Stimulated activated naive B cell treated with anti-CD40 and anti-IgM and Interleukin-4, amounts not matched to agents 10 μg/mL and 1 μg/mL and 100 μg/mL, for 72 hours (primary cell): ENCODE results near the gene RPLP2.

Experiments used
- ATAC-seq, 2 donors: fragments of 150-1000 bp; cut with Tn5 transposase; replicated peaks; 2 replicates each; pipeline ENCODE4 v1.10.0; 2021; ENCODE audit warnings: moderate library complexity in 1 of 2
- DNase-seq: peaks from one replicate; pipeline ENCODE4 v3.0.0; 2021
- H3K27ac Mint-ChIP-seq: one replicate; pipeline ENCODE4 v1.8.0; 2022; ENCODE audit warnings: mild to moderate bottlenecking, mixed read lengths
- H3K27me3 Mint-ChIP-seq, 2 donors: one replicate each; pipeline ENCODE4 v1.8.0; 2022; ENCODE audit warnings: mixed read lengths in 2 of 2
- H3K36me3 Mint-ChIP-seq, 2 donors: one replicate each; pipeline ENCODE4 v1.8.0; 2022; ENCODE audit warnings: mixed read lengths in 2 of 2, mild to moderate bottlenecking in 1 of 2
- H3K4me1 Mint-ChIP-seq, 2 donors: one replicate each; pipeline ENCODE4 v1.8.0; 2022; ENCODE audit warnings: mixed read lengths in 2 of 2, mild to moderate bottlenecking in 1 of 2
- H3K4me3 Mint-ChIP-seq, 2 donors: one replicate each; pipeline ENCODE4 v1.8.0; 2022; ENCODE audit warnings: mild to moderate bottlenecking in 2 of 2, mixed read lengths in 2 of 2, moderate library complexity in 1 of 2
- H3K9me3 Mint-ChIP-seq, 2 donors: one replicate each; pipeline ENCODE4 v1.8.0; 2022; ENCODE audit warnings: mixed read lengths in 2 of 2, mild to moderate bottlenecking in 1 of 2

RPLP2 gene

GRCh38 chr11:779955-780532, 29.7 kb upstream of the RPLP2 start:
- no peak for ATAC-seq
- Mint-ChIP-seq H3K4me3 (peak overlapping the region in 1 of 2 donors; percentile 37), H3K27me3 (no peaks in the 10 kb centered on the region), H3K27ac (no peak overlapping the region), H3K9me3 (no peaks in the 10 kb centered on the region), H3K36me3 (peaks cover 12 to 33% of the 10 kb centered on the region in 2 donors), H3K4me1 (peaks cover 14 to 39% of the 10 kb centered on the region in 2 donors)
- no peak for DNase-seq

- no peak for ATAC-seq
- no peak for DNase-seq
- Mint-ChIP-seq H3K27me3 (no peaks in the 10 kb centered on the region), H3K36me3 (peaks cover 8 to 27% of the 10 kb centered on the region in 2 donors), H3K27ac (no peak overlapping the region), H3K4me3 (no peak overlapping the region), H3K9me3 (no peaks in the 10 kb centered on the region), H3K4me1 (peaks cover 6 to 21% of the 10 kb centered on the region in 2 donors)
Observed at GRCh38 chr11:782264-783174, 27.2 kb upstream of the RPLP2 start.

GRCh38 chr11:783581-784015, 26.2 kb upstream of the RPLP2 start:
- Mint-ChIP-seq H3K9me3 (no peaks in the 10 kb centered on the region), H3K4me3 (no peak overlapping the region), H3K4me1 (peaks cover 6 to 25% of the 10 kb centered on the region in 2 donors), H3K27me3 (peaks cover under 1 to 2% of the 10 kb centered on the region in 2 donors), H3K36me3 (peaks cover 8 to 27% of the 10 kb centered on the region in 2 donors), H3K27ac (no peak overlapping the region)
- ATAC-seq (peak in 1 of 2 donors; percentile 69), DNase-seq (no peak)

GRCh38 chr11:786235-787083, 23.3 kb upstream of the RPLP2 start:
- no peaks in the 10 kb centered on the region for H3K9me3 Mint-ChIP-seq
- no peak for ATAC-seq
- DNase-seq: no peak
- peaks cover 3 to 12% of the 10 kb centered on the region in 2 donors for H3K27me3 Mint-ChIP-seq
- H3K4me3 Mint-ChIP-seq: no peak overlapping the region
- H3K4me1 Mint-ChIP-seq: peaks cover 2 to 24% of the 10 kb centered on the region in 2 donors
- peaks cover 17 to 21% of the 10 kb centered on the region in 2 donors for H3K36me3 Mint-ChIP-seq
- H3K27ac Mint-ChIP-seq: no peak overlapping the region

- H3K4me3 Mint-ChIP-seq: no peak overlapping the region
- no peak overlapping the region for H3K27ac Mint-ChIP-seq
- peaks cover 3 to 12% of the 10 kb centered on the region in 2 donors for H3K27me3 Mint-ChIP-seq
- peaks cover 2 to 24% of the 10 kb centered on the region in 2 donors for H3K4me1 Mint-ChIP-seq
- DNase-seq (no peak), ATAC-seq (no peak)
- no peaks in the 10 kb centered on the region for H3K9me3 Mint-ChIP-seq
- H3K36me3 Mint-ChIP-seq: peaks cover 18 to 24% of the 10 kb centered on the region in 2 donors
Observed at GRCh38 chr11:787084-787675, 22.6 kb upstream of the RPLP2 start.

GRCh38 chr11:788009-788640, 21.6 kb upstream of the RPLP2 start:
- no peak for DNase-seq
- Mint-ChIP-seq H3K4me1 (peaks cover 2 to 24% of the 10 kb centered on the region in 2 donors), H3K9me3 (no peaks in the 10 kb centered on the region), H3K27ac (peak overlapping the region; percentile 82), H3K27me3 (peaks cover 3 to 12% of the 10 kb centered on the region in 2 donors), H3K36me3 (peaks cover 22 to 29% of the 10 kb centered on the region in 2 donors), H3K4me3 (no peak overlapping the region)
- ATAC-seq: no peak

- Mint-ChIP-seq H3K36me3 (peaks cover 22 to 29% of the 10 kb centered on the region in 2 donors), H3K9me3 (no peaks in the 10 kb centered on the region), H3K4me1 (peaks cover 2 to 18% of the 10 kb centered on the region in 2 donors), H3K4me3 (peak overlapping the region; percentile 47 to 62), H3K27me3 (peaks cover 3 to 12% of the 10 kb centered on the region in 2 donors), H3K27ac (peak overlapping the region; percentile 82)
- DNase-seq: no peak
- peak in 1 of 2 donors; percentile 18 for ATAC-seq
Observed at GRCh38 chr11:788953-789940, 20.5 kb upstream of the RPLP2 start.

GRCh38 chr11:789943-790342, 19.8 kb upstream of the RPLP2 start, which contains the start of gene CEND1:
CEND1 (minus strand) TSS chr11:790090; CDS start chr11:788576, 1,514 bp downstream.
- Mint-ChIP-seq H3K9me3 (no peaks in the 10 kb centered on the region), H3K27me3 (peaks cover 3 to 12% of the 10 kb centered on the region in 2 donors), H3K27ac (peak within 1 kb of the TSS; percentile 82), H3K36me3 (peaks cover 22 to 29% of the 10 kb centered on the region in 2 donors), H3K4me3 (peak within 1 kb of the TSS; percentile 14 to 62), H3K4me1 (peaks cover 2 to 18% of the 10 kb centered on the region in 2 donors)
- ATAC-seq (peak; percentile 35 to 41), DNase-seq (no peak)

GRCh38 chr11:790721-791564, 18.8 kb upstream of the RPLP2 start:
- peaks cover 22 to 29% of the 10 kb centered on the region in 2 donors for H3K36me3 Mint-ChIP-seq
- ATAC-seq: no peak
- no peak for DNase-seq
- H3K4me3 Mint-ChIP-seq: peak overlapping the region in 1 of 2 donors; percentile 25
- H3K27me3 Mint-ChIP-seq: peaks cover 3 to 12% of the 10 kb centered on the region in 2 donors
- peaks cover 2 to 26% of the 10 kb centered on the region in 2 donors for H3K4me1 Mint-ChIP-seq
- no peaks in the 10 kb centered on the region for H3K9me3 Mint-ChIP-seq
- H3K27ac Mint-ChIP-seq: peak overlapping the region; percentile 75

GRCh38 chr11:791658-792534, 17.9 kb upstream of the RPLP2 start:
- Mint-ChIP-seq H3K36me3 (peaks cover 22 to 32% of the 10 kb centered on the region in 2 donors), H3K27me3 (peaks cover 3 to 12% of the 10 kb centered on the region in 2 donors), H3K4me1 (peaks cover 5 to 32% of the 10 kb centered on the region in 2 donors), H3K27ac (peak overlapping the region; percentile 9), H3K4me3 (no peak overlapping the region), H3K9me3 (no peaks in the 10 kb centered on the region)
- DNase-seq (no peak), ATAC-seq (no peak)

GRCh38 chr11:792535-792821, 17.3 kb upstream of the RPLP2 start:
- H3K4me3 Mint-ChIP-seq: no peak overlapping the region
- H3K36me3 Mint-ChIP-seq: peaks cover 24 to 32% of the 10 kb centered on the region in 2 donors
- H3K4me1 Mint-ChIP-seq: peaks cover 8 to 38% of the 10 kb centered on the region in 2 donors
- DNase-seq (no peak), ATAC-seq (no peak)
- H3K27ac Mint-ChIP-seq: no peak overlapping the region
- peaks cover 3 to 12% of the 10 kb centered on the region in 2 donors for H3K27me3 Mint-ChIP-seq
- H3K9me3 Mint-ChIP-seq: no peaks in the 10 kb centered on the region
